G401 (cell line): ENCODE results near the gene RELB. TPM values are rescaled to one million over a fixed set of nuclear protein-coding genes. Genes with fewer than 3 reads are reported as not detected.

Experiments
- DNase-seq: peaks from one replicate; pipeline ENCODE4 v3.0.0-alpha.2; 2015; ENCODE audit warnings: low spot score
- in situ Hi-C: cut with HindIII; loops from 2 replicates; pipeline ENCODE4 v1.10.0; 2016; ENCODE audit warnings: low sequenced_read_pairs, mixed read lengths
- total RNA-seq: library from RNA; depleted of rRNA; stranded (reverse); fragments of >200 nt; shearing (Covaris generic); gene quantifications from 2 replicates; pipeline ENCODE4 v1.2.3, GENCODE V29; 2014

RELB gene
- total RNA-seq, 1 experiment from 2014 or later, result 16.6 TPM

- in situ Hi-C loops, result no loop called here
- peak; percentile 63 for DNase-seq
These were observed 15.4 kb downstream of the RELB start for GRCh38 chr19:45016388-45017314.

GRCh38 chr19:45019187-45019586, 17.9 kb downstream of the RELB start:
- DNase-seq, result no peak
- in situ Hi-C loops, result no loop called here

- in situ Hi-C loops, result no loop called here
These were observed 18.8 kb downstream of the RELB start for GRCh38 chr19:45020071-45020470.

GRCh38 chr19:45021971-45022370, 20.7 kb downstream of the RELB start:
- DNase-seq, result no peak
- in situ Hi-C loops, result no loop called here

More at GRCh38 chr19:45020071-45020470, 18.8 kb downstream of the RELB start:
- no peak for DNase-seq

- DNase-seq, result no peak
- in situ Hi-C loops, result no loop called here
These were observed 21.8 kb downstream of the RELB start for GRCh38 chr19:45023048-45023447.

- in situ Hi-C loops, result no loop called here
- DNase-seq, result no peak
These were observed 24.0 kb downstream of the RELB start for GRCh38 chr19:45025264-45025663.

GRCh38 chr19:45027371-45027770, 26.1 kb downstream of the RELB start:
- in situ Hi-C loops, result no loop called here
- no peak for DNase-seq

- DNase-seq, result no peak
- in situ Hi-C loops, result no loop called here
These were observed 29.6 kb downstream of the RELB start for GRCh38 chr19:45030825-45031224.

GRCh38 chr19:45032421-45032820, 31.2 kb downstream of the RELB start:
- in situ Hi-C loops, result no loop called here
- DNase-seq, result no peak

GRCh38 chr19:45035755-45036154, 34.5 kb downstream of the RELB start:
- in situ Hi-C loops, result no loop called here
- no peak for DNase-seq

GRCh38 chr19:45037393-45038169, 36.3 kb downstream of the RELB start:
- in situ Hi-C loops, result no loop called here
- no peak for DNase-seq

GRCh38 chr19:45038931-45039893, 37.9 kb downstream of the RELB start, which contains the start of gene CLASRP:
Gene CLASRP (plus strand): TSS chr19:45039045. CDS start chr19:45040213, 1,168 bp downstream.
- peak; percentile 91 for DNase-seq
- in situ Hi-C loops, result no loop called here

- DNase-seq, result no peak
- in situ Hi-C loops, result no loop called here
These were observed 39.0 kb downstream of the RELB start for GRCh38 chr19:45040059-45040771.

- in situ Hi-C loops, result no loop called here
- no peak for DNase-seq
These were observed 39.9 kb downstream of the RELB start for GRCh38 chr19:45041125-45041524.

- in situ Hi-C loops, result no loop called here
- peak; percentile 15 for DNase-seq
These were observed 44.5 kb downstream of the RELB start for GRCh38 chr19:45045671-45046353.

GRCh38 chr19:45046355-45046754, 45.1 kb downstream of the RELB start:
- in situ Hi-C loops, result no loop called here
- no peak for DNase-seq

- no peak for DNase-seq
- in situ Hi-C loops, result no loop called here
These were observed 46.0 kb downstream of the RELB start for GRCh38 chr19:45047188-45047797.
